Measurements from ENCODE around the gene FBXL15.

DNA sequence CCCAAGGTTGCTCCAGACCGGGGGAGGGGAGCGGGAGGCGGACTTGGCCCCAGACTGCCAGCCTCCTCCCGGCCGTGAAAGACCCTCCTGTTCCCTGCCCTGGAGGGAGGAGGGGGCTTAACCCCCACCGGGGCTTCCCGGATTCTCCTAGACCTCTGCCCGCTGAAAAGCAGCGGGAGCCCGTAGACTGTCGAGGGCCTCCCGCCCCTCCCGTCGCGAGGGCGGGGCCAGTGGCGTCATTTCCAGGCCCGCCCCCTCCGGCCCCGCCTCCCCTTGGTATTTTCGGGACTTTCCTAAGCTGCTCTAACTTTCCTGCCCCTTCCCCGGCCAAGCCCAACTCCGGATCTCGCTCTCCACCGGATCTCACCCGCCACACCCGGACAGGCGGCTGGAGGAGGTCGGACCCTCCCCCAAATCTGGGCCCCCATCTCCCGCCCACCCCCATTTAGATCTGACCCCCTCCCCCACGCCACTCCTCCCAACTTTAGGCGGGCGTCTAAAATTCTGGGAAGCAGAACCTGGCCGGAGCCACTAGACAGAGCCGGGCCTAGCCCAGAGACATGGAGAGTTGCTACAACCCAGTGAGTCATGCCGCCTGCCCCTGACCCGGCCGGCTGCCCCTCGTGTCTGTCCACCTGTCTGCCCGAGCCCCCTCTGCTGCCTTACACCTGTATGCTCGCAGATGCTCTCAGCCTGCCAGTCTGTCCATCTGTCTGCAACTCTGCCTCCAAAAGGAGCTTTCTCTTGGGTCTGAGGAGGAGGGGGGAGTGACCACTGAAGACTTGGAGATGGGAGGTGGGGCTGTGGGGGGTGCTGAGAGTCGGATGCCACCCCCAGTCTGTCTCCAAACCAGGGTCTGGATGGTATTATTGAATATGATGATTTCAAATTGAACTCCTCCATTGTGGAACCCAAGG lies 25.0 kb upstream of the FBXL15 start, which contains the start of gene NFKB2:
- TF ChIP-seq, protein P1, sequence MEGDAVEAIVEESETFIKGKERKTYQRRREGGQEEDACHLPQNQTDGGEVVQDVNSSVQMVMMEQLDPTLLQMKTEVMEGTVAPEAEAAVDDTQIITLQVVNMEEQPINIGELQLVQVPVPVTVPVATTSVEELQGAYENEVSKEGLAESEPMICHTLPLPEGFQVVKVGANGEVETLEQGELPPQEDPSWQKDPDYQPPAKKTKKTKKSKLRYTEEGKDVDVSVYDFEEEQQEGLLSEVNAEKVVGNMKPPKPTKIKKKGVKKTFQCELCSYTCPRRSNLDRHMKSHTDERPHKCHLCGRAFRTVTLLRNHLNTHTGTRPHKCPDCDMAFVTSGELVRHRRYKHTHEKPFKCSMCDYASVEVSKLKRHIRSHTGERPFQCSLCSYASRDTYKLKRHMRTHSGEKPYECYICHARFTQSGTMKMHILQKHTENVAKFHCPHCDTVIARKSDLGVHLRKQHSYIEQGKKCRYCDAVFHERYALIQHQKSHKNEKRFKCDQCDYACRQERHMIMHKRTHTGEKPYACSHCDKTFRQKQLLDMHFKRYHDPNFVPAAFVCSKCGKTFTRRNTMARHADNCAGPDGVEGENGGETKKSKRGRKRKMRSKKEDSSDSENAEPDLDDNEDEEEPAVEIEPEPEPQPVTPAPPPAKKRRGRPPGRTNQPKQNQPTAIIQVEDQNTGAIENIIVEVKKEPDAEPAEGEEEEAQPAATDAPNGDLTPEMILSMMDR (IDR thresholded peaks at IDR 0.05): no peak
- TF ChIP-seq EP300 (IDR thresholded peaks at IDR 0.05): no peak
